ENCODE data around the gene APOBEC2. TPM values are rescaled to one million over a fixed set of nuclear protein-coding genes. Genes with fewer than 3 reads are reported as not detected.

Gene APOBEC2
- total and polyA plus RNA-seq, 2 of the 4 experiments (the other 2 are of a cell fraction) = not detected

- peak overlapping the region; percentile 72; the same call in 1 of the 2 replicates for H3K4me3 ChIP-seq (ENCODE audit: insufficient read depth, low read depth, low read length)
- H2BK5ac ChIP-seq (ENCODE audit: low read depth, low read length, poor library complexity, severe bottlenecking) = peak overlapping the region; percentile 74
- CTCF ChIA-PET = interaction anchor here (0.6 kb wide), 1 partner anchor 37 kb away, joined by 4 read pairs; no protein-coding TSS in a partner anchor
- WGBS, 2 experiments (ENCODE audit: extremely low coverage in 2 of 2, insufficient read length in 1 of 2) = no CpG with 5 or more reads among the region's 11 CpGs
- H2BK120ac ChIP-seq (ENCODE audit: low read depth, low read length) = peak overlapping the region; percentile 29; the same call in 1 of the 2 replicates
- peak overlapping the region; percentile 40 to 73; a peak in 3 of 4 replicates for H4K8ac ChIP-seq (ENCODE audit: low read depth in 2 of 2, low read length in 2 of 2)
- H3K27me3 ChIP-seq (ENCODE audit: control insufficient read depth, insufficient read depth, low read length) = no peaks in the 10 kb centered on the region
- peak overlapping the region; percentile 52; the same call in 1 of the 2 replicates for H3K4ac ChIP-seq (ENCODE audit: low read depth, low read length)
- H2AFZ ChIP-seq (replicated peaks; ENCODE audit: low read length, poor library complexity) = no peak overlapping the region
- no peak overlapping the region; the same call in 1 of the 2 replicates for H3K9ac ChIP-seq (ENCODE audit: low read depth, low read length)
- dilution Hi-C loops (cut with HindIII; ENCODE audit: low sequenced_read_pairs, unreplicated experiment) = no loop called here
- ATAC-seq (ENCODE audit: low read depth) (no peak), DNase-seq (peak; percentile 20)
- no peak overlapping the region for H2AK9ac ChIP-seq (replicated peaks; ENCODE audit: low read depth, low read length, poor library complexity)
- no peak overlapping the region for H2AK5ac ChIP-seq (ENCODE audit: low read depth, low read length)
- H2BK15ac ChIP-seq (ENCODE audit: low read depth, low read length) = no peak overlapping the region
- BruUV-seq (replicated peaks) = no TSS peak
- in situ Hi-C loops (cut with MboI; ENCODE audit: low sequenced_read_pairs) = no loop called here
- peaks cover 3% of the 10 kb centered on the region for H3K4me1 ChIP-seq (ENCODE audit: control insufficient read depth, insufficient read depth, low read length)
- no peak overlapping the region for H4K5ac ChIP-seq (ENCODE audit: low read depth, low read length)
- no peak overlapping the region for H4K91ac ChIP-seq (ENCODE audit: insufficient read depth, low read depth, low read length)
- no peak overlapping the region for H3K23ac ChIP-seq (ENCODE audit: low read depth, low read length)
- H3K9me3 ChIP-seq (ENCODE audit: control insufficient read depth, insufficient read depth, low read length) = no peaks in the 10 kb centered on the region
- H3K56ac ChIP-seq (ENCODE audit: extremely low read depth, insufficient read depth, low read length) = peak overlapping the region; percentile 92; the same call in 1 of the 2 replicates
- intact Hi-C loops (cut with micrococcal nuclease) = loop anchor here (1.0 to 5.0 kb wide), 3 partner anchors 107 to 607 kb away; no protein-coding TSS in a partner anchor
- peaks cover 19 to 31% of the 10 kb centered on the region in 2 experiments for H3K79me1 ChIP-seq (ENCODE audit: low read depth in 1 of 2, low read length in 2 of 2)
- H2BK20ac ChIP-seq (ENCODE audit: low read depth, low read length) = no peak overlapping the region
- H3K4me2 ChIP-seq (ENCODE audit: low read depth, low read length) = peak overlapping the region; percentile 100
- H3K36me3 ChIP-seq (ENCODE audit: control insufficient read depth, insufficient read depth, low read length) = peaks cover 1% of the 10 kb centered on the region; the same call in 1 of the 2 replicates
- H3K9me1 ChIP-seq (ENCODE audit: insufficient read depth, low read length) = peaks cover 6% of the 10 kb centered on the region
- H3K14ac ChIP-seq (replicated peaks; ENCODE audit: low read depth, low read length) = 0 out of 2 replicates have a peak overlapping the region, but pooled peaks have one; percentile 32
- POLR2A ChIA-PET (ENCODE audit: unreplicated experiment) = no interaction called here
- H3K18ac ChIP-seq (ENCODE audit: low read depth, low read length) = no peak overlapping the region
- no peak for TF ChIP-seq SMC3 (IDR thresholded peaks at IDR 0.05; ENCODE audit: low read depth, low read length)
- TF ChIP-seq RFX5 (IDR thresholded peaks at IDR 0.05; ENCODE audit: low read depth, low read length) = no peak
- peak; percentile 57 for TF ChIP-seq CEBPB (IDR thresholded peaks at IDR 0.05; ENCODE audit: low read depth, low read length)
- peaks cover 10% of the 10 kb centered on the region for H4K20me1 ChIP-seq (ENCODE audit: insufficient read depth, low read length)
- H3K27ac ChIP-seq (ENCODE audit: insufficient read depth, low read length) = peak overlapping the region; percentile 27; the same call in 1 of the 2 replicates
Observed at GRCh38 chr6:41074692-41075436, 21.9 kb downstream of the APOBEC2 start.
